PC-3 (cell line): ENCODE measurements around the gene RBBP8NL. TPM values are rescaled to one million over a fixed set of nuclear protein-coding genes. Genes with fewer than 3 reads are reported as not detected.

Source experiments
- ATAC-seq: fragments of 200-7000 bp; cut with Tn5 transposase; 2 replicates; pipeline ENCODE4 v1.9.1; 2020; ENCODE audit warnings: mild to moderate bottlenecking, moderate library complexity
- BruUV-seq: library from RNA; stranded (reverse); fragments of 400-500 nt; replicated peaks from 2 replicates; lab custom pipeline; 2021; lab: Mats Ljungman, UMichigan
- CTCF ChIA-PET: fragments of 300-600 bp; sonication (Branson Sonifier 250); formaldehyde crosslinking; loops from one replicate; lab custom pipeline; 2022; ENCODE audit warnings: antibody characterized with exemption; lab: Charles Lee
- POLR2A ChIA-PET: fragments of 300-600 bp; sonication (Branson Sonifier 250); formaldehyde crosslinking; loops from one replicate; lab custom pipeline; 2022; ENCODE audit warnings: antibody characterized with exemption; ENCODE audit not compliant: unreplicated experiment; lab: Charles Lee
- DNase-seq: peaks from one replicate; pipeline ENCODE4 v3.0.0-alpha.2; 2015
- H2AFZ ChIP-seq: fragments of 300-600 bp; sonication (generic); 2 replicates; pipeline ENCODE4 v1.6.0; 2016; ENCODE audit warnings: antibody characterized with exemption, low read length
- H3F3A ChIP-seq: fragments of 300-600 bp; sonication (generic); one replicate; pipeline ENCODE4 v1.6.0; 2017; ENCODE audit warnings: antibody characterized with exemption, low read length, control low read depth, mild to moderate bottlenecking; ENCODE audit not compliant: unreplicated experiment
- H3K27ac ChIP-seq: fragments of 300-600 bp; sonication (generic); 2 replicates; pipeline ENCODE4 v1.5.1; 2016; ENCODE audit warnings: mild to moderate bottlenecking, low read length
- H3K27me3 ChIP-seq: fragments of 300-600 bp; sonication (generic); 2 replicates; pipeline ENCODE4 v1.6.1; 2016; ENCODE audit warnings: low read length, mixed read lengths
- H3K36me3 ChIP-seq: fragments of 300-600 bp; sonication (generic); 2 replicates; pipeline ENCODE4 v1.6.1; 2016; ENCODE audit warnings: low read depth, mixed run types, low read length, mixed read lengths
- H3K4me1 ChIP-seq: fragments of 300-600 bp; sonication (generic); 2 replicates; pipeline ENCODE4 v1.5.1; 2016; ENCODE audit warnings: low read length; ENCODE audit not compliant: insufficient read depth
- H3K4me2 ChIP-seq: fragments of 300-600 bp; sonication (generic); 2 replicates; pipeline ENCODE4 v1.6.0; 2016; ENCODE audit warnings: low read length
- H3K4me3 ChIP-seq: fragments of 300-600 bp; sonication (generic); 2 replicates; pipeline ENCODE4 v1.5.1; 2016; ENCODE audit warnings: mild to moderate bottlenecking, low read length, mixed read lengths
- H3K79me2 ChIP-seq: fragments of 300-600 bp; sonication (generic); 2 replicates; pipeline ENCODE4 v1.6.1; 2017; ENCODE audit warnings: low read length, mixed read lengths
- H3K9ac ChIP-seq: fragments of 300-600 bp; sonication (generic); 2 replicates; pipeline ENCODE4 v1.6.0; 2016; ENCODE audit warnings: mild to moderate bottlenecking, low read length
- H3K9me2 ChIP-seq: fragments of 300-600 bp; sonication (generic); replicated peaks from 2 replicates; pipeline ENCODE4 v1.6.1; 2016; ENCODE audit warnings: mixed run types, low read length, mixed read lengths
- H3K9me3 ChIP-seq: fragments of 300-600 bp; sonication (generic); 2 replicates; pipeline ENCODE4 v1.6.1; 2016; ENCODE audit warnings: low read length, mixed read lengths
- H4K20me1 ChIP-seq: fragments of 300-600 bp; sonication (generic); 2 replicates; pipeline ENCODE4 v1.6.1; 2016; ENCODE audit warnings: low read length, mixed read lengths
- CTCF ChIP-seq: fragments of 300-600 bp; sonication (generic); conservative IDR thresholded peaks from 2 replicates; pipeline ENCODE4 v1.5.1; 2017; ENCODE audit warnings: antibody characterized with exemption, low read depth, mild to moderate bottlenecking, low read length
- EZH2 ChIP-seq: fragments of 300-600 bp; sonication (generic); IDR thresholded peaks from one replicate; pipeline ENCODE4 v1.6.1; 2017; ENCODE audit warnings: antibody characterized with exemption, mild to moderate bottlenecking, low read length; ENCODE audit not compliant: unreplicated experiment
- EZH2phosphoT487 ChIP-seq: fragments of 300-600 bp; sonication (generic); IDR thresholded peaks from 2 replicates; pipeline ENCODE4 v1.6.1; 2018; ENCODE audit warnings: mild to moderate bottlenecking, antibody characterized with exemption, low read length, borderline replicate concordance
- intact Hi-C: fragments of 100-400 bp; cut with micrococcal nuclease; formaldehyde crosslinking; loops from 2 replicates; pipeline ENCODE4 v1.9.0; 2023
- total RNA-seq: library from RNA; depleted of rRNA; stranded (reverse); fragments of >200 nt; gene quantifications from 2 replicates; pipeline ENCODE4 v1.2.3, GENCODE V29; 2014

The RBBP8NL gene
- total RNA-seq, 1 experiment from 2014 or later, result 9.4 TPM

DNA sequence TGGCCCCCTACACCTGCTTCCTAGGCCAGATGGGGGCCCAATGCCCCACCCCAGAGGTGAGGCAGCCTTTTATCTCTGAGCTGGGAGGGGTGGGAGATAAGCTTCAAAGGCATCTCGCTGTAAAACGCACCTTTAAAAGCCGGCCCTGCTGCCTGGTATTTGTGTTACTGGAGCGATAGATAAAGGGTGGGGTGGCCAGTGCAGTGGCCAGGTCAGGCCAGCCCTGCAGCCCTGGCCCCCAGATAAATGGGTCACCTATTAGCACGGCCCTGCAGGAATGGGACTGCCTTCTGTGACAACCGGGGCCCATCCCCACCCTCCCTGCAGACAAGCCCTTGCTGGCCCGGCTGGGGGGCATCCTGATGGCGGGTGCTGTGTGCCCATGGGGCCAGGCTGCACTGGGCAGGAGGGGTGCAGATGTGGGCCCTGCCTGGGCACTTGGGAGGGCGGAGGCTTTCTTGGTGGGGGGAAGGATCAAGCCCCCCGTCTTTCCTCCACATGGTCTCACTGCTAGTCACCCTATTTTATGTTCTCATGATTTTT is 3.0 kb upstream of the RBBP8NL start:
- BruUV-seq, result no TSS peak
- Histone ChIP-seq H4K20me1 (no peaks in the 10 kb centered on the region), H3K4me1 (peaks cover 24% of the 10 kb centered on the region), H2AFZ (no peak overlapping the region), H3K9me2 (no peaks in the 10 kb centered on the region), H3K9ac (no peak overlapping the region), H3K27me3 (peaks cover 7% of the 10 kb centered on the region; the same call in 1 of the 2 replicates), H3K9me3 (no peaks in the 10 kb centered on the region), H3K4me2 (no peak overlapping the region), H3K79me2 (0 out of 2 replicates have a peak, but pooled peaks cover 5% of the 10 kb centered on the region), H3F3A (no peaks in the 10 kb centered on the region), H3K36me3 (no peaks in the 10 kb centered on the region), H3K4me3 (no peak overlapping the region), H3K27ac (no peak overlapping the region)
- DNase-seq (no peak), ATAC-seq (no peak)
- TF ChIP-seq CTCF (no peak), EZH2phosphoT487 (no peak), EZH2 (no peak)
- ChIA-PET POLR2A (no interaction called here), CTCF (no interaction called here)
- intact Hi-C loops, result no loop called here

DNA sequence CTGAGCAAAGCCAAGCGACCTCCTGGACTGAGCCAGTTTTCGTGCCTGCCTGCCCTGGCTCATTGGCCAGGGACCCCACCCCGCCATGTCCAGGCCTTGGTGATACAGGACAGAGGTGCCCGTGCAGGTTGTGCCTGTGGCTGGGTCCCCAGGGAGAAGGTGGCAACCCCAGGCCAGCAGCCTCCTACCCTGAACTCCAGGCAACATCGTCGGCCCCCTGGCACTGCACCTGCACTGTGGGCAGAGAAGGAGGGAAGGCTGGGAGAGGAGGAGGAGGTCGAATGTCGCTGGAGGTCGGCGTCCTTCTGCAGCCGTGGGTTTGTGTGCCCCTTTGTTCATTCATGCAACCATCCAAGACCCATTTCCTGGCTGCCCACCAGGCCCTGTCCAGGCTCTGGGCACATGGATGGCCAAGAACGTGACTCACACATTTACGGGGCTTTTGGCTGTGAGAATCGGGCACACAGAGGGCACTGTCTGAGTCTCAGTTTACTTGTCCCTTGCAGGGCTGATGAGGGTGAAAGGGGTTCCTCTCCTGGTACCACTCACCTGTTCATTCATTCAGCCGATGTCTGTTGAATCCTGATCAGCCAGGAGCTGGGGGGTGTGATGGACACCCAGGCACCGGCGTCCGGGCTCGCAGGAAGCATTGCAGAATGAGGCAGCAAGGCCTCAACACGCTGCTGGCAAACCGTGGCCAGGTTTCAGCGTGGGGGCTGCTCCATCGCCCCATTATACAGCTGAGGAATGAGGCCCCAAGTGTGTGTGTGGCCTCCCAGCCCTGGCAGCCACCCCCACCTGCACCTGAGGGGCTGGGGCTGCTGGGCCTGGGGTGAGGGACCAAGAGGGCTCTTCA is 2.3 kb upstream of the RBBP8NL start:
- no peak overlapping the region for H3K9ac ChIP-seq
- ChIA-PET CTCF (no interaction called here), POLR2A (no interaction called here)
- H3F3A ChIP-seq, result no peaks in the 10 kb centered on the region
- no peaks in the 10 kb centered on the region for H3K36me3 ChIP-seq
- DNase-seq (peak; percentile 24), ATAC-seq (no peak)
- intact Hi-C loops, result no loop called here
- H3K9me3 ChIP-seq, result no peaks in the 10 kb centered on the region
- TF ChIP-seq CTCF (no peak), EZH2phosphoT487 (no peak), EZH2 (no peak)
- H3K27me3 ChIP-seq, result peaks cover 4% of the 10 kb centered on the region; the same call in 1 of the 2 replicates
- no TSS peak for BruUV-seq
- peaks cover 25% of the 10 kb centered on the region for H3K4me1 ChIP-seq
- no peaks in the 10 kb centered on the region for H4K20me1 ChIP-seq
- H3K4me3 ChIP-seq, result no peak overlapping the region
- 0 out of 2 replicates have a peak, but pooled peaks cover 5% of the 10 kb centered on the region for H3K79me2 ChIP-seq
- no peak overlapping the region for H3K4me2 ChIP-seq
- H3K9me2 ChIP-seq, result no peaks in the 10 kb centered on the region
- H2AFZ ChIP-seq, result no peak overlapping the region
- no peak overlapping the region for H3K27ac ChIP-seq
